B cell (primary cell): Measurements from ENCODE around the gene RCOR3. TPM values are rescaled to one million over a fixed set of nuclear protein-coding genes. Genes with fewer than 3 reads are reported as not detected.

ENCODE experiments used
- ATAC-seq: fragments of 200-7000 bp; cut with Tn5 transposase; one replicate; pipeline ENCODE4 v1.10.0; 2021; ENCODE audit warnings: low read depth, mild to moderate bottlenecking, moderate number of reproducible peaks, moderate library complexity
- CTCF ChIA-PET: fragments of 350-600 bp; sonication (Branson Sonifier 250); formaldehyde crosslinking; loops from one replicate; lab custom pipeline; 2021; ENCODE audit warnings: antibody characterized with exemption, inconsistent platforms; lab: Charles Lee
- POLR2A ChIA-PET: fragments of 350-600 bp; sonication (Branson Sonifier 250); formaldehyde crosslinking; loops from one replicate; lab custom pipeline; 2021; ENCODE audit warnings: antibody characterized with exemption; lab: Charles Lee
- DNase-seq: peaks from one replicate; pipeline ENCODE4 v3.0.0; 2013
- H2AFZ ChIP-seq: 2 replicates; pipeline ENCODE4 v1.6.1; 2012; ENCODE audit warnings: mild to moderate bottlenecking, low read depth, low read length; ENCODE audit not compliant: insufficient read depth, poor library complexity, severe bottlenecking
- H3K27ac ChIP-seq, 2 donors: 1 replicate in 1 of 2; 2 replicates in 1 of 2; pipeline ENCODE4 v1.5.1; 2012 to 2013; ENCODE audit warnings: low read length in 2 of 2, mild to moderate bottlenecking in 2 of 2, moderate library complexity in 1 of 2
- H3K27me3 ChIP-seq, 4 experiments: fragments of 200-600 bp in 1 of 4; sonication (generic) in 1 of 4; replicated peaks in 1 of 4; 1 replicate in 2 of 4; 2 replicates in 2 of 4; pipeline versions ENCODE4 v1.6.1 to v1.7.0; 2013 to 2016; ENCODE audit warnings: low read length in 3 of 4, mild to moderate bottlenecking in 2 of 4, mixed read lengths in 1 of 4, moderate library complexity in 1 of 4; ENCODE audit not compliant: insufficient read depth in 4 of 4, control insufficient read depth in 3 of 4; ENCODE audit errors: control extremely low read depth in 1 of 4
- H3K36me3 ChIP-seq, 2 experiments: replicated peaks in 1 of 2; 1 replicate in 1 of 2; 2 replicates in 1 of 2; pipeline versions ENCODE4 v1.6.1 to v1.7.1; 2013; ENCODE audit warnings: low read length in 1 of 2; ENCODE audit not compliant: insufficient read depth in 2 of 2, control insufficient read depth in 1 of 2; ENCODE audit errors: control extremely low read depth in 1 of 2, extremely low read depth in 1 of 2
- H3K4me1 ChIP-seq, 2 donors: fragments of 200-600 bp in 1 of 2; sonication (generic) in 1 of 2; 1 replicate in 1 of 2; 2 replicates in 1 of 2; pipeline versions ENCODE4 v1.5.1 to v1.6.1; 2013 to 2017; ENCODE audit warnings: low read length in 2 of 2; ENCODE audit not compliant: control insufficient read depth in 2 of 2, insufficient read depth in 2 of 2
- H3K4me2 ChIP-seq: replicated peaks from 2 replicates; pipeline ENCODE3; 2012; ENCODE audit warnings: mild to moderate bottlenecking, low read depth, low read length; ENCODE audit not compliant: poor library complexity, severe bottlenecking
- H3K4me3 ChIP-seq, 5 experiments: fragments of 200-600 bp in 1 of 5; sonication (generic) in 1 of 5; 1 replicate in 3 of 5; 2 replicates in 2 of 5; pipeline versions ENCODE4 v1.5.1 to v1.7.0; 2011 to 2016; ENCODE audit warnings: low read length in 4 of 5, mild to moderate bottlenecking in 4 of 5, low read depth in 2 of 5, control low read depth in 1 of 5, moderate library complexity in 1 of 5; ENCODE audit not compliant: insufficient read depth in 1 of 5; ENCODE audit errors: control extremely low read depth in 1 of 5, extremely low read depth in 1 of 5
- H3K79me2 ChIP-seq: fragments of 200-600 bp; sonication (generic); one replicate; pipeline ENCODE4 v1.6.0; 2016; ENCODE audit warnings: low read length; ENCODE audit not compliant: control insufficient read depth, insufficient read depth
- H3K9ac ChIP-seq: fragments of 200-600 bp; sonication (generic); 2 replicates; pipeline ENCODE4 v1.6.1; 2017; ENCODE audit warnings: mild to moderate bottlenecking, low read length, moderate library complexity
- H3K9me3 ChIP-seq, 3 donors: one replicate each; pipeline versions ENCODE4 v1.6.1 to v1.7.1; 2013; ENCODE audit warnings: low read length in 2 of 3; ENCODE audit not compliant: control insufficient read depth in 2 of 3, insufficient read depth in 1 of 3; ENCODE audit errors: control extremely low read depth in 1 of 3
- H4K20me1 ChIP-seq: 2 replicates; pipeline ENCODE4 v1.6.0; 2012; ENCODE audit warnings: mild to moderate bottlenecking, low read length; ENCODE audit not compliant: insufficient read depth, control insufficient read depth, poor library complexity, severe bottlenecking
- H3K27ac Mint-ChIP-seq: one replicate; pipeline ENCODE4 v1.8.0; 2021; ENCODE audit warnings: mixed read lengths
- H3K27me3 Mint-ChIP-seq: one replicate; pipeline ENCODE4 v1.8.0; 2021; ENCODE audit warnings: mixed read lengths
- H3K4me1 Mint-ChIP-seq: one replicate; pipeline ENCODE4 v1.8.0; 2021; ENCODE audit warnings: mixed read lengths
- H3K4me3 Mint-ChIP-seq: one replicate; pipeline ENCODE4 v1.8.0; 2021; ENCODE audit warnings: mixed read lengths
- H3K9me3 Mint-ChIP-seq: one replicate; pipeline ENCODE4 v1.8.0; 2022; ENCODE audit warnings: mixed read lengths; ENCODE audit not compliant: insufficient read depth
- CTCF ChIP-seq: fragments of 200-600 bp; IDR thresholded peaks from one replicate; pipeline ENCODE4 v1.8.0; 2022; ENCODE audit warnings: antibody characterized with exemption, mild to moderate bottlenecking
- EZH2 ChIP-seq: IDR thresholded peaks from 2 replicates; pipeline ENCODE4 v1.6.1; 2012; ENCODE audit warnings: borderline replicate concordance, low read depth, mild to moderate bottlenecking, moderate library complexity, low read length; ENCODE audit not compliant: insufficient read depth, poor library complexity, severe bottlenecking
- WGBS: methylation state at CpG from one replicate; pipeline ENCODE4 v1.1.5; 2013; ENCODE audit warnings: missing lambda C conversion rate; ENCODE audit not compliant: insufficient coverage; 5-methylcytosine and 5-hydroxymethylcytosine counted together
- intact Hi-C: fragments of 100-400 bp; cut with micrococcal nuclease; formaldehyde crosslinking; loops from one replicate; pipeline ENCODE4 v1.10.0; 2022
- polyA plus RNA-seq: library from polyadenylated mRNA; depleted of rRNA; stranded (reverse); fragments of >200 nt; gene quantifications from 2 replicates; pipeline ENCODE4 v1.2.3, GENCODE V29; 2012
- total RNA-seq, 2 donors: library from RNA; stranded (reverse); fragments of 120-200 nt in 1 of 2; gene quantifications; 1 replicate in 1 of 2; 2 replicates in 1 of 2; pipeline versions ENCODE4 v1.2.3 to v1.2.4, GENCODE V29; 2013 to 2022

Gene RCOR3
- total and polyA plus RNA-seq, 2 donors (not counting 1 experiment from before 2014, with no cell fraction given), result 42.7 to 120 TPM

GRCh38 chr1:211260141-211261107 lies 1.3 kb downstream of the RCOR3 start:
- peak overlapping the region; percentile 81 for H3K9ac ChIP-seq
- DNase-seq (peak; percentile 69), ATAC-seq (peak; percentile 26)
- no peaks in the 10 kb centered on the region for H3K27me3 ChIP-seq
- peaks cover 32% of the 10 kb centered on the region for H3K79me2 ChIP-seq
- WGBS, result 1% methylated on average over 55 of the region's 59 CpGs
- H3K36me3 ChIP-seq, result peaks cover 2 to 4% of the 10 kb centered on the region in 2 experiments
- H3K9me3 ChIP-seq, result no peaks in the 10 kb centered on the region
- Mint-ChIP-seq H3K4me3 (peak overlapping the region; percentile 92), H3K4me1 (peaks cover 18% of the 10 kb centered on the region), H3K27ac (peak overlapping the region; percentile 96), H3K9me3 (no peaks in the 10 kb centered on the region), H3K27me3 (no peaks in the 10 kb centered on the region)
- peak overlapping the region; percentile 53 to 66 for H3K27ac ChIP-seq
- ChIA-PET CTCF (interaction anchor here (0.8 to 1.5 kb wide), 3 partner anchors 10 to 702 kb away, joined by 3 read pairs; no protein-coding TSS in a partner anchor), POLR2A (interaction anchor here (0.8 to 1.1 kb wide), 2 partner anchors 21 to 346 kb away, joined by 4 to 5 read pairs; no protein-coding TSS in a partner anchor)
- H4K20me1 ChIP-seq, result peaks cover 15% of the 10 kb centered on the region
- H3K4me2 ChIP-seq, result peak overlapping the region; percentile 91
- H3K4me1 ChIP-seq, result peaks cover 11 to 16% of the 10 kb centered on the region in 2 donors
- H2AFZ ChIP-seq, result peak overlapping the region; percentile 97
- H3K4me3 ChIP-seq, result peak overlapping the region; percentile 81 to 93 (median 90)
- TF ChIP-seq CTCF, result no peak
- intact Hi-C loops, result loop anchor here (2.0 kb wide), 1 partner anchor 122 kb away; no protein-coding TSS in a partner anchor

- TF ChIP-seq CTCF, result no peak
- no peak for TF ChIP-seq EZH2
- intact Hi-C loops, result loop anchor here (2.0 kb wide), 1 partner anchor 122 kb away; no protein-coding TSS in a partner anchor
- no CpG with 5 or more reads among the region's 2 CpGs for WGBS
- H3K27me3 ChIP-seq, result no peaks in the 10 kb centered on the region
- peak overlapping the region in 4 of 5 experiments; percentile 19 to 92 (median 88) for H3K4me3 ChIP-seq
- ChIA-PET CTCF (interaction anchor here (1.0 to 1.5 kb wide), 2 partner anchors 10 to 62 kb away, joined by 3 read pairs; no protein-coding TSS in a partner anchor), POLR2A (interaction anchor here (0.6 to 1.1 kb wide), 2 partner anchors 78 to 345 kb away, joined by 3 to 4 read pairs; no protein-coding TSS in a partner anchor)
- no peak for ATAC-seq
- peak overlapping the region; percentile 97 for H2AFZ ChIP-seq
- H3K27ac ChIP-seq, result peak overlapping the region; percentile 53 to 66
- Mint-ChIP-seq H3K27me3 (no peaks in the 10 kb centered on the region), H3K9me3 (no peaks in the 10 kb centered on the region), H3K4me1 (peaks cover 21% of the 10 kb centered on the region), H3K27ac (peak overlapping the region; percentile 96), H3K4me3 (peak overlapping the region; percentile 92)
- H4K20me1 ChIP-seq, result peaks cover 15% of the 10 kb centered on the region
- peaks cover 32% of the 10 kb centered on the region for H3K79me2 ChIP-seq
- peak overlapping the region; percentile 91 for H3K4me2 ChIP-seq
- peak overlapping the region; percentile 81 for H3K9ac ChIP-seq
- peaks cover 2 to 4% of the 10 kb centered on the region in 2 experiments for H3K36me3 ChIP-seq
- peak; percentile 5 for DNase-seq
- H3K9me3 ChIP-seq, result no peaks in the 10 kb centered on the region
- peaks cover 11 to 16% of the 10 kb centered on the region in 2 donors for H3K4me1 ChIP-seq
Observed at GRCh38 chr1:211261229-211261628, 2.1 kb downstream of the RCOR3 start.
